HG03575 (cell line): ENCODE data around the gene SLAMF7.
"Not testable (repeated sequence)": the region's sequence is repeated elsewhere in the genome, so short reads cannot be mapped to it uniquely, and the experiment has no call there.

ENCODE experiments used
- ATAC-seq: cut with Tn5 transposase; IDR thresholded peaks from one replicate; pipeline ENCODE4 v1.9.1; 2021; ENCODE audit not compliant: unreplicated experiment, insufficient number of reproducible peaks, low FRiP score; ENCODE audit errors: extremely low read depth

Gene SLAMF7

GRCh38 chr1:160717306-160717705, 21.7 kb upstream of the SLAMF7 start:
- ATAC-seq: no peak

- ATAC-seq: no peak
Measured at GRCh38 chr1:160718210-160718609, 20.8 kb upstream of the SLAMF7 start.

GRCh38 chr1:160720356-160721085, 18.5 kb upstream of the SLAMF7 start:
- no peak for ATAC-seq

- ATAC-seq: no peak
Measured at GRCh38 chr1:160721473-160721872, 17.6 kb upstream of the SLAMF7 start.

- ATAC-seq: no peak
Measured at GRCh38 chr1:160722726-160723125, 16.3 kb upstream of the SLAMF7 start.

GRCh38 chr1:160723332-160723731, 15.7 kb upstream of the SLAMF7 start:
- ATAC-seq: no peak

- no peak for ATAC-seq
Measured at GRCh38 chr1:160724465-160725242, 14.4 kb upstream of the SLAMF7 start.

- ATAC-seq: no peak
Measured at GRCh38 chr1:160726114-160726497, 12.9 kb upstream of the SLAMF7 start.

- ATAC-seq: no peak
Measured at GRCh38 chr1:160726498-160727315, 12.3 kb upstream of the SLAMF7 start.

GRCh38 chr1:160727316-160727640, 11.8 kb upstream of the SLAMF7 start:
- ATAC-seq: no peak

GRCh38 chr1:160731564-160731963, 7.5 kb upstream of the SLAMF7 start:
- not testable (repeated sequence) for ATAC-seq

GRCh38 chr1:160731990-160732389, 7.1 kb upstream of the SLAMF7 start:
- ATAC-seq: no peak

- no peak for ATAC-seq
Measured at GRCh38 chr1:160733898-160734297, 5.1 kb upstream of the SLAMF7 start.

GRCh38 chr1:160734301-160734700, 4.7 kb upstream of the SLAMF7 start:
- no peak for ATAC-seq

GRCh38 chr1:160738271-160738670, 776 bp upstream of the SLAMF7 start:
- ATAC-seq: no peak

GRCh38 chr1:160740133-160740688, 1.2 kb downstream of the SLAMF7 start:
- ATAC-seq: no peak

- no peak for ATAC-seq
Measured at GRCh38 chr1:160741092-160741501, 2.0 kb downstream of the SLAMF7 start.

GRCh38 chr1:160741612-160742348, 2.7 kb downstream of the SLAMF7 start:
- ATAC-seq: no peak
